Measurements from ENCODE around the gene ANO4.

Gene ANO4

DNA sequence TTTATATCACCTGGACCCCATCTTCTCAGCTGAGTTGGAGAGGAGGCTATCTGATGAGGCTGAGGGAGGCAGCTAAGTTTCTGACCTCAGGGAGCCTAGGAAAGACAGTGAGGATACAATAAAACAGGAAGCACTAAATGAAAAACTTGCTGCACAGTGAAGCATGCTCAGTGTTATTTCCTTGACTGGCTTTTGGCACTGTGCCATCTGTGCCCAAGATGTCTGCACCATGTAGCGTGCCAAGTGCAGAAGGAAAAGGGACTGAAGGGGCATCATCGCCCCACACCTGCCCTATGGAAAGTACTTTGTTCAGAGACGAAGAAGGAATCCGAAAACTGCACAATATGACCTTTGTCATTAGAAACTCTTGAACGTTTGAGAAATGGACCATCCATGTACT, 102.7 kb downstream of the ANO4 start:
- H3K4me3 ChIP-seq: no peak overlapping the region
- H3K27ac ChIP-seq: no peak overlapping the region
- no peaks in the 10 kb centered on the region for H3K36me3 ChIP-seq (ENCODE audit: insufficient read depth, low read length)
- no peak for DNase-seq (ENCODE audit: low read depth, low spot score)
- no peak overlapping the region for H3K9ac ChIP-seq (ENCODE audit: insufficient read length)
- no peaks in the 10 kb centered on the region for H3K9me3 ChIP-seq (ENCODE audit: low read depth, low read length)
- TF ChIP-seq FOXP2 (optimal IDR thresholded peaks at IDR 0.05; ENCODE audit: control extremely low read depth, extremely low read length, insufficient read depth) (no peak), POLR2AphosphoS5 (IDR thresholded peaks at IDR 0.05; ENCODE audit: borderline replicate concordance, low read depth, low read length) (no peak), EZH2 (IDR thresholded peaks at IDR 0.05) (no peak)

- TF ChIP-seq EZH2 (IDR thresholded peaks at IDR 0.05): no peak
- TF ChIP-seq FOXP2 (optimal IDR thresholded peaks at IDR 0.05; ENCODE audit: control extremely low read depth, extremely low read length, insufficient read depth): no peak
- TF ChIP-seq POLR2AphosphoS5 (IDR thresholded peaks at IDR 0.05; ENCODE audit: borderline replicate concordance, low read depth, low read length): no peak
- no peak overlapping the region for H3K9ac ChIP-seq (ENCODE audit: insufficient read length)
- H3K36me3 ChIP-seq (ENCODE audit: insufficient read depth, low read length): no peaks in the 10 kb centered on the region
- H3K9me3 ChIP-seq (ENCODE audit: low read depth, low read length): no peaks in the 10 kb centered on the region
- DNase-seq (ENCODE audit: low read depth, low spot score): no peak
- H3K4me3 ChIP-seq: no peak overlapping the region
- no peak overlapping the region for H3K27ac ChIP-seq
Observed at GRCh38 chr12:100899301-100899700, 104.7 kb downstream of the ANO4 start.

DNA sequence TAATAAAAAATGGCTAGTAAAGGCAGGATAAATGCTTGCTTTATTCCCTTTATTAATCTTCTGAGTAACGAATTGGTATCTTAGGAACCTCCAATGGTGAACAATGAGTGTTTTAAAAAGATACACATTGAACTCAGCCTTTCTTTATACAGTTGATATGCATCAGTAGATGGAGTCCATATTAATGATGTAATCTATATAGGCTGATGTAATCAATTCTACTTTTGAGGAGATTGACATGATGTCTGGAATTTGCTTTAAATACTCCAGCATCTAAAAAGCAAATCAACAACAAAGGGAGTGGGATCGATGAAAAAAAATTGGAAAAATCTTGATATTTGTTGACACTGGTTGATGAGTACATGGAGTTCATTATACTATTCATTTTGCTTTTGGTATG, 106.2 kb downstream of the ANO4 start:
- no peak for DNase-seq (ENCODE audit: low read depth, low spot score)
- TF ChIP-seq FOXP2 (optimal IDR thresholded peaks at IDR 0.05; ENCODE audit: control extremely low read depth, extremely low read length, insufficient read depth): no peak
- Histone ChIP-seq H3K4me3 (no peak overlapping the region), H3K9me3 (ENCODE audit: low read depth, low read length) (no peaks in the 10 kb centered on the region), H3K36me3 (ENCODE audit: insufficient read depth, low read length) (no peaks in the 10 kb centered on the region), H3K27ac (no peak overlapping the region), H3K9ac (ENCODE audit: insufficient read length) (no peak overlapping the region)

DNA sequence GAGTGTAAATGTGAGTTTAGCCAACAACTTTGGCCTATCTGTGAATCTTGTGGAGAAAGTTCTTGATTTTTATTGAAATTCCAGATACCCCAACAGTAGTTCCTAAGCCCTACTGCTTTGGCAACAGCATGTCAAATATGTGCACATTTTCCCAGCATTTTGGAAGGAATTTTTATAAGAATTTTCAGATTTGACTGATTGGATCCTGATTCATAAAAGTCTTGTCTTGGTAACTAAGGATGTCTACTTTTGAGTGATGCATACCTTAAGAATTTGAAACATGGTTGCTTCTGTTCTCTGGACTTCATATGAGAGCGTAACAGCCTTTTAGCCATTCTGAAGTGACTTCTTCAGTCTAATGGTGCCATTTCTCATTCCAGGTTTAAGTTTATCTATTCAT, 106.7 kb downstream of the ANO4 start:
- H3K27ac ChIP-seq: no peak overlapping the region
- TF ChIP-seq FOXP2 (optimal IDR thresholded peaks at IDR 0.05; ENCODE audit: control extremely low read depth, extremely low read length, insufficient read depth) (no peak), EZH2 (IDR thresholded peaks at IDR 0.05) (no peak), POLR2AphosphoS5 (IDR thresholded peaks at IDR 0.05; ENCODE audit: borderline replicate concordance, low read depth, low read length) (no peak)

DNA sequence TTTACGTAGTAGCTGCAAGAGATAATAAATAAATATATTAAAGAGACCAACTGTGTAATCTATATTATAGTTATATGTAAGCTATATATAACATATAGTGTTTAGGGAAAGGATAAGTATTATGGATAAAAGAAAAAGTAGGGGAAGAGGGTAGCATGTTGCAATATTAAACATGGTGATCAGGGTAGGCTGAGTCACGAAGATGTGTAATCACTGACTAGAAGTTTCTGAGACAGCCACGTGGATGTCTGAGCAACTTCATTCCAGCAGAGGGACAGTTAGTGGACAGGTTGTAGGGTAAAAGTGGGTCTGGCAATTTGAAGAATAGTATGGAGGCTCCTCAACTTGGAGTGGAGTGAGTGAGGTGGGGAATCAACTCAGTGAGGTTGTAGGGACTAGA, 109.7 kb downstream of the ANO4 start:
- H3K9me3 ChIP-seq (ENCODE audit: low read depth, low read length): no peaks in the 10 kb centered on the region
- H3K4me3 ChIP-seq: no peak overlapping the region
- TF ChIP-seq POLR2AphosphoS5 (IDR thresholded peaks at IDR 0.05; ENCODE audit: borderline replicate concordance, low read depth, low read length) (no peak), EZH2 (IDR thresholded peaks at IDR 0.05) (no peak), FOXP2 (optimal IDR thresholded peaks at IDR 0.05; ENCODE audit: control extremely low read depth, extremely low read length, insufficient read depth) (no peak)
- no peaks in the 10 kb centered on the region for H3K36me3 ChIP-seq (ENCODE audit: insufficient read depth, low read length)
- DNase-seq (ENCODE audit: low read depth, low spot score): no peak
- H3K27ac ChIP-seq: no peak overlapping the region
- H3K9ac ChIP-seq (ENCODE audit: insufficient read length): no peak overlapping the region

More for the DNA sequence above, 106.7 kb downstream of the ANO4 start:
- DNase-seq (ENCODE audit: low read depth, low spot score): no peak
- no peaks in the 10 kb centered on the region for H3K9me3 ChIP-seq (ENCODE audit: low read depth, low read length)
- H3K9ac ChIP-seq (ENCODE audit: insufficient read length): no peak overlapping the region
- no peaks in the 10 kb centered on the region for H3K36me3 ChIP-seq (ENCODE audit: insufficient read depth, low read length)
- no peak overlapping the region for H3K4me3 ChIP-seq

DNA sequence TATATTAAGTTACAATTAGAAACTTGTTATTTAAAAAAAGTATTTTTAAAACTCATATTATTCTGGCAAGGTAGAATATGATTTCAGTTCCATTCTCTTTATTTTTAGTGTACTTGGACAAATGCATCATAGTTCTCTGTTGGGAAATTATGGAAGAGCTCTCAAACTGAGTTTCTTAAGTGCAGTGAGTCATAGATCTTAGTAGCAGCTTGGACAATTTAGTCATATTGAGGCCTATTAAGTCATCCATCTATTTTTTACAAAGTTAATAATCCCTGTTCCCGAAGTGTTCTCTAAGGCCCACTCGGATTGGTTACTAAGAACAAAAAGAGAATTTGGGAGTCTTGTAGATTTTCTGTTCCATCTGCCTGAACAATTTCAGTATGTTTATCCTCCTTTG, 113.9 kb downstream of the ANO4 start:
- H3K36me3 ChIP-seq (ENCODE audit: insufficient read depth, low read length): no peaks in the 10 kb centered on the region
- no peak for TF ChIP-seq FOXP2 (optimal IDR thresholded peaks at IDR 0.05; ENCODE audit: control extremely low read depth, extremely low read length, insufficient read depth)
- no peak overlapping the region for H3K4me3 ChIP-seq
- H3K9me3 ChIP-seq (ENCODE audit: low read depth, low read length): no peaks in the 10 kb centered on the region
- H3K9ac ChIP-seq (ENCODE audit: insufficient read length): no peak overlapping the region
- no peak for DNase-seq (ENCODE audit: low read depth, low spot score)
- H3K27ac ChIP-seq: no peak overlapping the region

DNA sequence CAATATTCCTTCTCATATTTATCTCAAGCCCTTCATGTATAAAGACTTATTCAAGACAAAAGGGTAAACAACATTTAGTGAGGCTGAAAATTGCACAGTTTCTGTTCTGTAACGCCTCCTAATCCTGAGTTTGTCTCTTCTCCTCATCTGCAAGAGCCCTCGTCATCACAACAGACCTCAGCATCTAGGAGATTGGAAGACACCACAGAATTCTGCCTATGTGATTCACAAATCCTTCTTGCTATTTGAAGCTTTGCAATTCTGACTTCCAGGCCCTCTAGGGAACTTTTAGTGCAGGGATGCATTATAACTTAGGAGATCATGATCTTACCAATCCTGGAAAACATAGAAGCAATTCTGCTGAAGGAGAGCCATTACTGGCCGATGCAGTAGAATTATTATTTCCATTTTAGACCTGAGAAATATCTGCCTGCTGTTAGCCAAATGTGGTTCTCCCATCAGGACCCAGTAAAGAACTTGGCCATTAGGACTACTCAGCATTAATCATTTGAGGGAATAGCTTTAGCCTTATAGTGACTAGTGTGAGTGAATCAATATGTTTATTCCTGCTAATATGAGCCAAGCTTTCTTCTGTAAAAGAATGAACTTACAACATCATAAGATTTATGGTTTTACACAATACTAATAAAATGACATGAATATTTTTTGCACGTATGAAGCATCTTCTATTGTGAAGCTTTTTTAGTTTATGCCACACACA, 119.5 kb downstream of the ANO4 start:
- Histone ChIP-seq H3K4me3 (no peak overlapping the region), H3K27ac (no peak overlapping the region), H3K9me3 (ENCODE audit: low read depth, low read length) (no peaks in the 10 kb centered on the region), H3K9ac (ENCODE audit: insufficient read length) (no peak overlapping the region), H3K36me3 (ENCODE audit: insufficient read depth, low read length) (no peaks in the 10 kb centered on the region)
- TF ChIP-seq FOXP2 (optimal IDR thresholded peaks at IDR 0.05; ENCODE audit: control extremely low read depth, extremely low read length, insufficient read depth) (no peak), POLR2AphosphoS5 (IDR thresholded peaks at IDR 0.05; ENCODE audit: borderline replicate concordance, low read depth, low read length) (no peak), EZH2 (IDR thresholded peaks at IDR 0.05) (no peak)
- DNase-seq (ENCODE audit: low read depth, low spot score): no peak

GRCh38 chr12:100919116-100919515, 124.5 kb downstream of the ANO4 start:
- no peak overlapping the region for H3K9ac ChIP-seq (ENCODE audit: insufficient read length)
- no peaks in the 10 kb centered on the region for H3K36me3 ChIP-seq (ENCODE audit: insufficient read depth, low read length)
- no peak for TF ChIP-seq FOXP2 (optimal IDR thresholded peaks at IDR 0.05; ENCODE audit: control extremely low read depth, extremely low read length, insufficient read depth)
- no peak for TF ChIP-seq EZH2 (IDR thresholded peaks at IDR 0.05)
- no peak for TF ChIP-seq POLR2AphosphoS5 (IDR thresholded peaks at IDR 0.05; ENCODE audit: borderline replicate concordance, low read depth, low read length)
- no peak overlapping the region for H3K4me3 ChIP-seq
- H3K9me3 ChIP-seq (ENCODE audit: low read depth, low read length): no peaks in the 10 kb centered on the region
- no peak overlapping the region for H3K27ac ChIP-seq
- DNase-seq (ENCODE audit: low read depth, low spot score): no peak

GRCh38 chr12:100920493-100920892, 125.9 kb downstream of the ANO4 start:
- Histone ChIP-seq H3K4me3 (no peak overlapping the region), H3K9ac (ENCODE audit: insufficient read length) (no peak overlapping the region), H3K36me3 (ENCODE audit: insufficient read depth, low read length) (no peaks in the 10 kb centered on the region), H3K27ac (no peak overlapping the region), H3K9me3 (ENCODE audit: low read depth, low read length) (no peaks in the 10 kb centered on the region)
- TF ChIP-seq FOXP2 (optimal IDR thresholded peaks at IDR 0.05; ENCODE audit: control extremely low read depth, extremely low read length, insufficient read depth): no peak
- DNase-seq (ENCODE audit: low read depth, low spot score): no peak
